ENCODE data around the gene FPR3.
"Not testable (repeated sequence)": the region's sequence is repeated elsewhere in the genome, so short reads cannot be mapped to it uniquely, and the experiment has no call there.

FPR3 gene

GRCh38 chr19:51803519-51803918 is 8.6 kb downstream of the FPR3 start:
- TF ChIP-seq CTCF (IDR thresholded peaks at IDR 0.05; ENCODE audit: extremely low read depth, missing control alignments) = no peak
- DNase-seq (ENCODE audit: low spot score) = no peak

- TF ChIP-seq CTCF (IDR thresholded peaks at IDR 0.05; ENCODE audit: extremely low read depth, missing control alignments) = no peak
- DNase-seq (ENCODE audit: low spot score) = no peak
Observed at GRCh38 chr19:51803967-51804366, 9.0 kb downstream of the FPR3 start.

- not testable (repeated sequence) for DNase-seq (ENCODE audit: low spot score)
Observed at GRCh38 chr19:51804789-51805188, 9.8 kb downstream of the FPR3 start.

GRCh38 chr19:51805396-51805795 is 10.4 kb downstream of the FPR3 start:
- not testable (repeated sequence) for DNase-seq (ENCODE audit: low spot score)

GRCh38 chr19:51806571-51806970 is 11.6 kb downstream of the FPR3 start:
- DNase-seq (ENCODE audit: low spot score) = not testable (repeated sequence)

- DNase-seq (ENCODE audit: low spot score) = no peak
- TF ChIP-seq CTCF (IDR thresholded peaks at IDR 0.05; ENCODE audit: extremely low read depth, missing control alignments) = no peak
Observed at GRCh38 chr19:51807111-51807701, 12.2 kb downstream of the FPR3 start.

GRCh38 chr19:51807925-51808324 is 13.0 kb downstream of the FPR3 start:
- DNase-seq (ENCODE audit: low spot score) = no peak
- TF ChIP-seq CTCF (IDR thresholded peaks at IDR 0.05; ENCODE audit: extremely low read depth, missing control alignments) = no peak

GRCh38 chr19:51808333-51808986 is 13.5 kb downstream of the FPR3 start:
- no peak for TF ChIP-seq CTCF (IDR thresholded peaks at IDR 0.05; ENCODE audit: extremely low read depth, missing control alignments)
- no peak for DNase-seq (ENCODE audit: low spot score)

- no peak for DNase-seq (ENCODE audit: low spot score)
- no peak for TF ChIP-seq CTCF (IDR thresholded peaks at IDR 0.05; ENCODE audit: extremely low read depth, missing control alignments)
Observed at GRCh38 chr19:51809787-51810186, 14.8 kb downstream of the FPR3 start.
